OCI-LY3 (cell line): ENCODE data around the gene QDPR.

ENCODE experiments used
- CTCF ChIP-seq: fragments of 200-600, 300-600 bp; sonication (generic); IDR thresholded peaks from 2 replicates; pipeline ENCODE4 v1.5.1; 2014; ENCODE audit warnings: antibody characterized with exemption, low read length, low read depth
- EZH2phosphoT487 ChIP-seq: fragments of 200-600 bp; shearing (Covaris generic); IDR thresholded peaks from 2 replicates; pipeline ENCODE4 v1.6.1; 2018; ENCODE audit warnings: antibody characterized with exemption, mixed run types, low read depth

DNA sequence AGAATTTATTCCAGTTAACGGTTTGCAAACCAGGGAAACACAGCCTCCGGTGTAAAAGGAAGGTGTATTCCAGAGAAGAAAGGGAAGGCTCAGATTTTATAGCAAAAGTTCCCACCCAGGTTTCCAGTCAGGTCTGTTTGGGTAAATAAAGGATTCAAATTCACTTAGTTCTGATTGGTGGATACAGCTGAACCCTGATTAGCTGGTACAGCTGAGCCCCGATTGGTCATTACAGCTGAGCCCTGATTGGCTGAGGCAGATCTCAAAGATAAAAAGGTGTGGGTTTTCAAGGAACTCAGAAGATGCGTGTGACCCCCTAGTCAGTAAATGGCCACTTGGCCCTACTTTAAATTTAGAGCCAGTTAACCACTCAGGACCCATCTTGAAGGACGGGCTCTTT is 9.7 kb upstream of the QDPR start:
- TF ChIP-seq CTCF (no peak), EZH2phosphoT487 (no peak)
